Panc1 (cell line): ENCODE data around the gene ROMO1. TPM values are rescaled to one million over a fixed set of nuclear protein-coding genes. Genes with fewer than 3 reads are reported as not detected.

Experiments
- ATAC-seq: fragments of 200-7000 bp; cut with Tn5 transposase; 2 replicates; pipeline ENCODE4 v1.9.1; 2020; ENCODE audit warnings: mild to moderate bottlenecking, moderate library complexity
- BruUV-seq: library from RNA; stranded (reverse); fragments of 400-500 nt; replicated peaks from 2 replicates; lab custom pipeline; 2021; lab: Mats Ljungman, UMichigan
- CTCF ChIA-PET: fragments of 300-600 bp; sonication (Branson Sonifier 250); formaldehyde crosslinking; loops from one replicate; lab custom pipeline; 2022; ENCODE audit warnings: antibody characterized with exemption; lab: Charles Lee
- POLR2A ChIA-PET: fragments of 300-600 bp; sonication (Branson Sonifier 250); formaldehyde crosslinking; loops from one replicate; lab custom pipeline; 2022; ENCODE audit warnings: antibody characterized with exemption; lab: Charles Lee
- DNase-seq: peaks from one replicate; pipeline ENCODE4 v3.0.0-alpha.2; 2010; ENCODE audit warnings: low read depth, low spot score
- H3K27ac ChIP-seq: 2 replicates; pipeline ENCODE4 v1.5.1; 2011; ENCODE audit warnings: mild to moderate bottlenecking, low read length, inconsistent platforms
- H3K27me3 ChIP-seq: fragments of 200-500 bp; sonication (Bioruptor generic); 2 replicates; pipeline ENCODE4 v1.6.0; 2014; ENCODE audit warnings: low read length, inconsistent platforms; ENCODE audit not compliant: control insufficient read depth, insufficient read depth
- H3K36me3 ChIP-seq: fragments of 200-500 bp; sonication (Bioruptor generic); 2 replicates; pipeline ENCODE4 v1.5.1; 2014; ENCODE audit warnings: inconsistent platforms, mild to moderate bottlenecking, low read length, moderate library complexity; ENCODE audit not compliant: control insufficient read depth, insufficient read depth
- H3K4me1 ChIP-seq: 2 replicates; pipeline ENCODE4 v1.5.1; 2011; ENCODE audit warnings: inconsistent platforms, mild to moderate bottlenecking, low read length, moderate library complexity; ENCODE audit not compliant: control insufficient read depth, insufficient read depth
- H3K4me3 ChIP-seq, 2 experiments: 2 replicates each; pipeline ENCODE4 v1.5.1; 2011 to 2012; ENCODE audit warnings: low read depth in 2 of 2, low read length in 2 of 2, mild to moderate bottlenecking in 2 of 2, inconsistent platforms in 1 of 2, moderate library complexity in 1 of 2
- H3K9me3 ChIP-seq: fragments of 200-500 bp; sonication (Bioruptor generic); 2 replicates; pipeline ENCODE4 v1.5.1; 2014; ENCODE audit warnings: low read depth, mild to moderate bottlenecking, inconsistent platforms, low read length, moderate library complexity; ENCODE audit not compliant: control insufficient read depth, insufficient read depth
- POLR2AphosphoS5 ChIP-seq: IDR thresholded peaks from 2 replicates; pipeline ENCODE4 v1.6.1; 2012; ENCODE audit warnings: mild to moderate bottlenecking, low read depth, low read length, moderate library complexity
- SIN3A ChIP-seq: IDR thresholded peaks from 2 replicates; pipeline ENCODE4 v1.6.1; 2012; ENCODE audit warnings: low read depth, mild to moderate bottlenecking, low read length, moderate library complexity, borderline replicate concordance; ENCODE audit not compliant: insufficient read depth
- TCF7L2 ChIP-seq: IDR thresholded peaks from 2 replicates; pipeline ENCODE4 v1.6.1; 2011; ENCODE audit warnings: mild to moderate bottlenecking, low read depth, low read length, inconsistent platforms
- in situ Hi-C: cut with HindIII; loops from 2 replicates; pipeline ENCODE4 v1.10.0; 2016; ENCODE audit warnings: low sequenced_read_pairs, low pct_unique_long_range_greater_than_20kb
- intact Hi-C: fragments of 100-400 bp; cut with micrococcal nuclease; formaldehyde crosslinking; loops from one replicate; pipeline ENCODE4 v1.10.0; 2022; ENCODE audit not compliant: unreplicated experiment
- total RNA-seq: library from RNA; stranded (reverse); gene quantifications from one replicate; pipeline ENCODE4 v1.2.1, GENCODE V29; 2021; ENCODE audit not compliant: unreplicated experiment
- TF ChIP-seq, protein P1 (sequence below), 2 experiments: IDR thresholded peaks; 2 replicates each; pipeline ENCODE4 v1.6.1; 2011 to 2012; ENCODE audit warnings: low read depth in 2 of 2, control low read depth in 1 of 2, low read length in 1 of 2, mild to moderate bottlenecking in 1 of 2, moderate library complexity in 1 of 2; ENCODE audit not compliant: insufficient read depth in 1 of 2
- TF ChIP-seq, protein P2 (sequence below): fragments of 450-650 bp; IDR thresholded peaks from 2 replicates; pipeline ENCODE4 v1.5.1; 2017; ENCODE audit warnings: mild to moderate bottlenecking

ROMO1 gene
- total RNA-seq, 1 experiment from 2014 or later: 319 TPM

DNA sequence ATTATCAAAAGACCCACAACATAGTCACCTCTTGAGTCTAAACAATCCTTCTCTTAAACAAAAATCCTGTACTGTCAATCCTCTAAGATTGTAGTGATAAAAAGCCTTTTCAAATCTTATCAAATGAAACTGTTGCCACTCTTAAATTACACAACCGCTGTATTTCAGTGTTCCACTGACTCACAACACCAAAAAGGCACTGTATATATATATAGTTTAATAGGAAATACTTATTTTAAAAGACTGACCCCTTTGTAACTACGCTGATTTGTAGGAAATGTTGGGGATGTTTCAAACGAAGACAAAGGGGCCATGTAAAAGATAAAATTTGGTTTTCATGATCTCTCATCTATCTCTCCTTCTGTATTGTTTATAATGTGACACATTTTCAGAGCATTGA, 48.6 kb upstream of the ROMO1 start:
- H3K9me3 ChIP-seq: no peaks in the 10 kb centered on the region
- in situ Hi-C loops (no loop called here), intact Hi-C loops (no loop called here)
- no peak overlapping the region for H3K27ac ChIP-seq
- CTCF ChIA-PET: no interaction called here
- BruUV-seq: TSS peak; percentile 0
- peaks cover 4% of the 10 kb centered on the region for H3K4me1 ChIP-seq
- peaks cover 20% of the 10 kb centered on the region for H3K36me3 ChIP-seq
- H3K4me3 ChIP-seq: no peak overlapping the region
- POLR2A ChIA-PET: no interaction called here
- no peak for TF ChIP-seq POLR2AphosphoS5
- TF ChIP-seq SIN3A: no peak
- TF ChIP-seq, protein P1, sequence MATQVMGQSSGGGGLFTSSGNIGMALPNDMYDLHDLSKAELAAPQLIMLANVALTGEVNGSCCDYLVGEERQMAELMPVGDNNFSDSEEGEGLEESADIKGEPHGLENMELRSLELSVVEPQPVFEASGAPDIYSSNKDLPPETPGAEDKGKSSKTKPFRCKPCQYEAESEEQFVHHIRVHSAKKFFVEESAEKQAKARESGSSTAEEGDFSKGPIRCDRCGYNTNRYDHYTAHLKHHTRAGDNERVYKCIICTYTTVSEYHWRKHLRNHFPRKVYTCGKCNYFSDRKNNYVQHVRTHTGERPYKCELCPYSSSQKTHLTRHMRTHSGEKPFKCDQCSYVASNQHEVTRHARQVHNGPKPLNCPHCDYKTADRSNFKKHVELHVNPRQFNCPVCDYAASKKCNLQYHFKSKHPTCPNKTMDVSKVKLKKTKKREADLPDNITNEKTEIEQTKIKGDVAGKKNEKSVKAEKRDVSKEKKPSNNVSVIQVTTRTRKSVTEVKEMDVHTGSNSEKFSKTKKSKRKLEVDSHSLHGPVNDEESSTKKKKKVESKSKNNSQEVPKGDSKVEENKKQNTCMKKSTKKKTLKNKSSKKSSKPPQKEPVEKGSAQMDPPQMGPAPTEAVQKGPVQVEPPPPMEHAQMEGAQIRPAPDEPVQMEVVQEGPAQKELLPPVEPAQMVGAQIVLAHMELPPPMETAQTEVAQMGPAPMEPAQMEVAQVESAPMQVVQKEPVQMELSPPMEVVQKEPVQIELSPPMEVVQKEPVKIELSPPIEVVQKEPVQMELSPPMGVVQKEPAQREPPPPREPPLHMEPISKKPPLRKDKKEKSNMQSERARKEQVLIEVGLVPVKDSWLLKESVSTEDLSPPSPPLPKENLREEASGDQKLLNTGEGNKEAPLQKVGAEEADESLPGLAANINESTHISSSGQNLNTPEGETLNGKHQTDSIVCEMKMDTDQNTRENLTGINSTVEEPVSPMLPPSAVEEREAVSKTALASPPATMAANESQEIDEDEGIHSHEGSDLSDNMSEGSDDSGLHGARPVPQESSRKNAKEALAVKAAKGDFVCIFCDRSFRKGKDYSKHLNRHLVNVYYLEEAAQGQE (IDR thresholded peaks at IDR 0.05; ENCODE audit: insufficient read depth in 1 of 2, low read depth in 2 of 2, low read length in 1 of 2): no peak
- TF ChIP-seq TCF7L2: no peak
- TF ChIP-seq, protein P2, sequence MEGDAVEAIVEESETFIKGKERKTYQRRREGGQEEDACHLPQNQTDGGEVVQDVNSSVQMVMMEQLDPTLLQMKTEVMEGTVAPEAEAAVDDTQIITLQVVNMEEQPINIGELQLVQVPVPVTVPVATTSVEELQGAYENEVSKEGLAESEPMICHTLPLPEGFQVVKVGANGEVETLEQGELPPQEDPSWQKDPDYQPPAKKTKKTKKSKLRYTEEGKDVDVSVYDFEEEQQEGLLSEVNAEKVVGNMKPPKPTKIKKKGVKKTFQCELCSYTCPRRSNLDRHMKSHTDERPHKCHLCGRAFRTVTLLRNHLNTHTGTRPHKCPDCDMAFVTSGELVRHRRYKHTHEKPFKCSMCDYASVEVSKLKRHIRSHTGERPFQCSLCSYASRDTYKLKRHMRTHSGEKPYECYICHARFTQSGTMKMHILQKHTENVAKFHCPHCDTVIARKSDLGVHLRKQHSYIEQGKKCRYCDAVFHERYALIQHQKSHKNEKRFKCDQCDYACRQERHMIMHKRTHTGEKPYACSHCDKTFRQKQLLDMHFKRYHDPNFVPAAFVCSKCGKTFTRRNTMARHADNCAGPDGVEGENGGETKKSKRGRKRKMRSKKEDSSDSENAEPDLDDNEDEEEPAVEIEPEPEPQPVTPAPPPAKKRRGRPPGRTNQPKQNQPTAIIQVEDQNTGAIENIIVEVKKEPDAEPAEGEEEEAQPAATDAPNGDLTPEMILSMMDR: no peak
- DNase-seq (no peak), ATAC-seq (no peak)
- H3K27me3 ChIP-seq: no peaks in the 10 kb centered on the region

DNA sequence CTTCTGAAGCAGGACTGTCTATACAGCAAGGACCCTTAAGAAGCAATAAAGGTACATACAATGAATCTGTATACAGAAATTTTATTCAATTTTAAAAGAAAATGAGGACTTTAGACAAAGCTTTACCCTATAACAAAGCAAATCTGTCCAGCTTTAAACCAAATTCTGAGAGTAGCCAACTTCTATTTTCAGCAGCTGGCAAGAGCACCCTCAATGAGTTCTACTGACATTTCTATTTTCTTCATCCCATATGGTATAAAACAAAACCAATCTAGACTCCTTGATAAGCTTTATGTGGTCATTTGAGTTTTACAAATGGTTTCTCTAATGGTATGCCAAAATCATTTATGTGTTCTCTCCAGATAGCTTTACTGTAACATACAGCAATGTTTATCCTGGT, 47.2 kb upstream of the ROMO1 start:
- no TSS peak for BruUV-seq
- intact Hi-C loops (no loop called here), in situ Hi-C loops (no loop called here)
- ChIA-PET POLR2A (no interaction called here), CTCF (interaction anchor here (0.6 kb wide), 1 partner anchor 202 kb away, joined by 5 read pairs; no protein-coding TSS in a partner anchor)
- H3K4me1 ChIP-seq: peaks cover 4% of the 10 kb centered on the region
- H3K27me3 ChIP-seq: no peaks in the 10 kb centered on the region
- no peaks in the 10 kb centered on the region for H3K9me3 ChIP-seq
- TF ChIP-seq, protein P1 (IDR thresholded peaks at IDR 0.05; ENCODE audit: insufficient read depth in 1 of 2, low read depth in 2 of 2, low read length in 1 of 2): no peak
- no peak for TF ChIP-seq SIN3A
- TF ChIP-seq, protein P2: no peak
- TF ChIP-seq TCF7L2: no peak
- TF ChIP-seq POLR2AphosphoS5: no peak
- DNase-seq: no peak
- no peak overlapping the region for H3K4me3 ChIP-seq
- no peak overlapping the region for H3K27ac ChIP-seq
- no peak for ATAC-seq
- peaks cover 22% of the 10 kb centered on the region for H3K36me3 ChIP-seq
